Hepatocyte (in vitro differentiated cells): ENCODE measurements around the gene PRSS33.

Experiments used
- CTCF ChIP-seq: fragments of 200-600 bp; sonication (generic); IDR thresholded peaks from 2 replicates; pipeline ENCODE4 v1.5.1; 2016; ENCODE audit warnings: antibody characterized with exemption, mild to moderate bottlenecking; ENCODE audit not compliant: poor library complexity
- EZH2 ChIP-seq: fragments of 200-600 bp; sonication (generic); IDR thresholded peaks from 2 replicates; pipeline ENCODE4 v1.6.1; 2016; ENCODE audit warnings: antibody characterized with exemption, mild to moderate bottlenecking, borderline replicate concordance
- EZH2phosphoT487 ChIP-seq: fragments of 200-600 bp; sonication (generic); IDR thresholded peaks from one replicate; pipeline ENCODE4 v1.6.1; 2018; ENCODE audit warnings: antibody characterized with exemption, mild to moderate bottlenecking, low read depth, moderate library complexity; ENCODE audit not compliant: unreplicated experiment, severe bottlenecking

- TF ChIP-seq CTCF (no peak), EZH2 (no peak), EZH2phosphoT487 (no peak)
Measured at GRCh38 chr16:2817340-2818271, 30.2 kb upstream of the PRSS33 start.
